NCI-H2196 (cell line): ENCODE measurements around the gene CASZ1.

Experiments
- DNase-seq: peaks from one replicate; lab custom pipeline; 2025; ENCODE audit not compliant: unreplicated experiment; lab: John Stamatoyannopoulos, UW

CASZ1 gene

GRCh38 chr1:10709646-10710045 is 86.8 kb downstream of the CASZ1 start:
- no peak for DNase-seq

GRCh38 chr1:10709165-10709564 is 87.3 kb downstream of the CASZ1 start:
- no peak for DNase-seq

- DNase-seq: no peak
Observed at GRCh38 chr1:10708757-10709156, 87.7 kb downstream of the CASZ1 start.

- DNase-seq: no peak
Observed at GRCh38 chr1:10707208-10707607, 89.2 kb downstream of the CASZ1 start.

DNA sequence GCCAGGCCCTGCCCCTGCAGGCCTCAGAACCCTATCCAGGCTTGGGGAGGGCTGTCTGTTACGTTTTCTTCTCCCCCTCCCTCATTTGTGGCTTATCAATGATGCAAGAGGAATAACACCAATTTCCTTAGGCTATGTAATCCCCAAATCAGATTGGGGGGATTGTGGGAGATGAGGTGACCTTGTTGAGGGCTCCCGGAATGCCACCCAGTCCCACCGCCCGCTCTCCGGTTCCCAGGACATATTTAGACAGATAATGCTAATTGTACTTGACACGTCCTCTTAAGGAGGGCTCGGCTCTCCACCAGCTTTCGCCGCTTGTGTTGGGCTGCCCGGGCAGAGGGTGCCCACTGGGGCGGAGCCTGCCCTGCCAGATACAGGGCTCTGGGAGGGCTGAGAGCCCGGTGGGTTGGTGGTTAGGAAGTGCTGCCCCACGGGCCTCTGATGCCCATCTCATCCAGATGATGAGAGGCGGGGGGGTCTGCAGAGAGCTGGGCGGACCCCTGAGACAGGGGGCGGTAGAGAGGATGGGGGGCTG is 90.0 kb downstream of the CASZ1 start:
- DNase-seq: no peak

DNA sequence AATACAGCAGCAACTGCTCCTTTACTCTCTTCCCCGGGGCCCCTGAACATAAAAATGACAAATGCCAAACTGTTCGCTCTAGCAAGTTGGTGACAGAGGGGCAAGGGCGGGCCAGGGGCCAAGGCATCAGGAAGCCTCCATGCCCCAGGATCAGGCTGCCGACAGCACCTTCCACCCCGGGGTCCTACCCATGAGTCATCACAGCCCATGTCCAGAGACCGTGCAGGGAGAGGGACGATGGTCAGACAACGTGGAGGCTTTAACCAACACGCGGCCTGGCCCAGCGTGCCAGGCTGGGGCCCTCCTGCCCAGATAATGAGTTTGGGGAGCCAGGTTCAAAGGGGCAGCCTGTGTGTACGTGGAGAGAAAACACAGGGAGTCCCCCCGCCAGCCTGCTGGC is 90.5 kb downstream of the CASZ1 start:
- DNase-seq: no peak

GRCh38 chr1:10704368-10704882 is 92.0 kb downstream of the CASZ1 start:
- DNase-seq: no peak

DNA sequence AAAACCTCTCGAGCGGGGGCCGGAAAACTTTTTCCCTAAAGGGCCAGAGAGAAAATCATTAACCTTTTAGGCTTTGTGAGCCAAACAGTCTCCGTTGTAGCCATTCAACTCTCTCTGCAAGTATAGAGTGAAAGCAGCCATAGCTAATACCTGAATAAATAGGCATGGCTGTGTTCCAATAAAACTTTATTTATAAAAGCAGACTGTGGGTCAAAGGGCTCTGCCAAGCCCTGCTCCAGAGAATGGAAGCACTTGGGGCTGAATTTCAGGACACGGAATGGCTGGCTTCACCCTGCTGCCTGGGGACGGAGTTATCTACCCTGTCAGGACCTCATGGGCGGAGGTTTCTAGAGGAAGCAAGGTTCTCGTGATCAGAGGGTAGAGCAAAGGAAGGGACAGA is 92.7 kb downstream of the CASZ1 start:
- DNase-seq: no peak

GRCh38 chr1:10701145-10701544 is 95.3 kb downstream of the CASZ1 start:
- no peak for DNase-seq

GRCh38 chr1:10699470-10699835 is 97.0 kb downstream of the CASZ1 start:
- DNase-seq: no peak

DNA sequence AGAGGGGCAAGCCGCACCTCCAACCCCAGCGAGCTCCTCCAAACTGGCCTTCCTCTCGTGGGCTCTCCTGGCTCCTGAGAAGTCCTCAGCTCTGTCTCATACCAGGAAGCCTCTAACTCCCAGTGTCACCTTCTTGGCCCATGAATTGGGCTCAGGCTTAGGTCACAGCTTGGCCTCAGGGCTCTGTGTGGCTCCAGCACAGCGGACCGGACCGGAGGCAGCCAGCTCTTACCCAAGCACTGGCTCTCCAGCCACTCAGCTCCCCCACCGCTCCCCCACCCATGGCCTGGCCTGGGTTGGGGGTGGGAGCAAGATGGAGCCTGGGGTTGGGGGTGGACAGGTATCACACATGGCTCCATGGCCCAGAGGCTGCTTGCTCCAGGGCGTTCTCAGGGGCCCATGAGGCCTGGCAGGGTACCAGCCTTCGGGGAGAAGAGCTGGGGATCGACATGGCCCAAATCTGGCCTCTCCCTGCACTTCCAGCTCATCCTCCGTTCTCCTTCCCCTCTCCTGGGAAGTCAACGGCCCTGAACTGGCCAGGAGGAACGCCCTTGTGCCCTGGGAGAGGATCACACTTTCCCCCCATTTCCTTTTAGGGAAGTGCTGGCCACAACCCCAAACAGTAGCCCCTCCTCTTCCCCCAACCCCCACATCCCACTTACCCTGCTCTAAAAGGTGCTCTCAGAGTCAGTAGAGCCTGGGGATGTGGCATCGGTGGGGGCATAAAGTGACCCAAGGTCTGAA is 97.5 kb downstream of the CASZ1 start:
- no peak for DNase-seq

GRCh38 chr1:10697621-10698160 is 98.8 kb downstream of the CASZ1 start:
- DNase-seq: no peak

- no peak for DNase-seq
Observed at GRCh38 chr1:10696977-10697376, 99.5 kb downstream of the CASZ1 start.

GRCh38 chr1:10694633-10695627 is 101.5 kb downstream of the CASZ1 start:
- DNase-seq: peak; percentile 93

DNA sequence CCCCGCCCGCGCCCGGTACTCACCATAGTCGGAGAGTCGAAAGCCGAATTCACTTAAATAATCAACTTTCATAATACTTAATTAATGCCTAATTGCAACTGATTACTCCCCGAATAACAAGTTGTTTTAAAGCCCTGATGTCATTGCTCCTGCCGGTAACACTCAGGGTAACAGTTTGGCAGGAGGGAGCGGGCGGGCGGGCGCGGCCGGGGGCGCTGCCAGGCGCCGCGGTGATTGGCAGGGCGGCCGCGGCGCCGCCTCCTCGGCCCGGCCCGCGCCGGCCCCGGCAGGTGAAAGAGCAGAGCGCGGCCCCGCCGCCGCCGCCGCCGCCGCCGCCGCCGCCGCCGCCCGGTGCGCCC is 102.2 kb downstream of the CASZ1 start:
- no peak for DNase-seq

- peak; percentile 56 for DNase-seq
Observed at GRCh38 chr1:10693497-10694273, 102.8 kb downstream of the CASZ1 start.

DNA sequence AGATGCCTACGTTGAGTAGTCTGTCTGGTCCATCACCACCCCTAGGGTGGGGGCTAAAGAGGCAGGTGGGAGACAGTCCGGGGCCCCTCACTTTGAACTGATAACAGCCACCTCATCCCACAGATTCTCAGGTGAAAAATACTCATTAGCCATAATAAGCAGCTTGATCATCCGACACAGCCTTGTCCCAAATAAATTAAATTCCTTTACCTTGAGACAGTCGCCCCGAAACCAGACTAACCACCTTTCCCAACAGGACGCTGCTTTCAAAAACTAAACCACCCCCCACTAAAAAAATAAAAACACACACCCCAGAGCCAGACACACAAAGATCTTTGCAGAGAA is 103.3 kb downstream of the CASZ1 start:
- DNase-seq: no peak

GRCh38 chr1:10692401-10693021 is 103.9 kb downstream of the CASZ1 start:
- peak; percentile 50 for DNase-seq

GRCh38 chr1:10691740-10692125 is 104.7 kb downstream of the CASZ1 start:
- no peak for DNase-seq

- DNase-seq: no peak
Observed at GRCh38 chr1:10691075-10691739, 105.2 kb downstream of the CASZ1 start.
